Karpas-422 (cell line): Measurements from ENCODE around the gene RTP3. TPM values are rescaled to one million over a fixed set of nuclear protein-coding genes. Genes with fewer than 3 reads are reported as not detected.

Experiments used
- DNase-seq: peaks from one replicate; pipeline ENCODE4 v3.0.0-alpha.2; 2015
- H2AFZ ChIP-seq: fragments of 200-600 bp; sonication (generic); 2 replicates; pipeline ENCODE4 v1.6.1; 2014; ENCODE audit warnings: antibody characterized with exemption, low read length, mixed read lengths
- H3K27ac ChIP-seq: fragments of 200-600 bp; sonication (generic); 2 replicates; pipeline ENCODE4 v1.5.1; 2014; ENCODE audit warnings: mild to moderate bottlenecking, low read length, moderate library complexity
- H3K27me3 ChIP-seq: fragments of 200-600 bp; sonication (generic); 2 replicates; pipeline ENCODE4 v1.6.1; 2014; ENCODE audit warnings: low read length, mixed read lengths
- H3K36me3 ChIP-seq: fragments of 200-600 bp; sonication (generic); 2 replicates; pipeline ENCODE4 v1.6.1; 2014; ENCODE audit warnings: low read length, mixed read lengths; ENCODE audit not compliant: insufficient read depth
- H3K4me1 ChIP-seq: fragments of 200-600 bp; sonication (generic); 2 replicates; pipeline ENCODE4 v1.6.1; 2014; ENCODE audit warnings: mild to moderate bottlenecking, low read length, mixed read lengths
- H3K4me2 ChIP-seq: fragments of 200-600 bp; sonication (generic); 2 replicates; pipeline ENCODE4 v1.6.1; 2014; ENCODE audit warnings: low read length, low read depth, mild to moderate bottlenecking; ENCODE audit not compliant: poor library complexity, severe bottlenecking
- H3K4me3 ChIP-seq: fragments of 200-600 bp; sonication (generic); 2 replicates; pipeline ENCODE4 v1.5.1; 2014; ENCODE audit warnings: mild to moderate bottlenecking, antibody characterized with exemption, low read length, mixed read lengths
- H3K79me2 ChIP-seq: fragments of 200-600 bp; sonication (generic); 2 replicates; pipeline ENCODE4 v1.6.1; 2014; ENCODE audit warnings: mild to moderate bottlenecking, low read length, mixed read lengths
- H3K9ac ChIP-seq: fragments of 200-600 bp; sonication (generic); 2 replicates; pipeline ENCODE4 v1.6.0; 2014; ENCODE audit warnings: low read length
- H3K9me2 ChIP-seq: fragments of 200-600 bp; sonication (generic), shearing (Covaris generic); replicated peaks from 2 replicates; pipeline ENCODE4 v1.6.0; 2014; ENCODE audit warnings: mild to moderate bottlenecking, low read length, moderate library complexity; ENCODE audit not compliant: insufficient read depth
- H3K9me3 ChIP-seq: fragments of 300-700, 200-600 bp; sonication (generic); 2 replicates; pipeline ENCODE4 v1.6.1; 2014; ENCODE audit warnings: low read length, mixed read lengths
- H4K20me1 ChIP-seq: fragments of 200-600 bp; sonication (generic); 2 replicates; pipeline ENCODE4 v1.6.1; 2014; ENCODE audit warnings: mild to moderate bottlenecking, antibody characterized with exemption, low read length, low read depth; ENCODE audit not compliant: insufficient read depth
- total RNA-seq: library from RNA; depleted of rRNA; stranded (reverse); fragments of >200 nt; shearing (Covaris generic); gene quantifications from 2 replicates; pipeline ENCODE4 v1.2.3, GENCODE V29; 2014; ENCODE audit warnings: low replicate concordance

Gene RTP3
- total RNA-seq, 1 experiment from 2014 or later, result not detected

GRCh38 chr3:46500656-46501635 lies 3.2 kb downstream of the RTP3 start:
- H3K9me3 ChIP-seq, result no peaks in the 10 kb centered on the region
- no peaks in the 10 kb centered on the region for H3K9me2 ChIP-seq
- peaks cover 6% of the 10 kb centered on the region for H3K4me1 ChIP-seq
- no peak overlapping the region for H2AFZ ChIP-seq
- no peaks in the 10 kb centered on the region for H3K79me2 ChIP-seq
- H3K27me3 ChIP-seq, result no peaks in the 10 kb centered on the region
- no peak overlapping the region for H3K9ac ChIP-seq
- H3K4me2 ChIP-seq, result no peak overlapping the region
- no peak overlapping the region for H3K4me3 ChIP-seq
- no peak for DNase-seq
- H4K20me1 ChIP-seq, result peaks cover 9% of the 10 kb centered on the region
- no peaks in the 10 kb centered on the region for H3K36me3 ChIP-seq
- no peak overlapping the region for H3K27ac ChIP-seq

GRCh38 chr3:46501702-46502101 lies 3.9 kb downstream of the RTP3 start:
- Histone ChIP-seq H3K4me2 (no peak overlapping the region), H2AFZ (no peak overlapping the region), H3K4me3 (no peak overlapping the region), H3K9ac (no peak overlapping the region), H3K79me2 (no peaks in the 10 kb centered on the region), H3K9me2 (no peaks in the 10 kb centered on the region), H3K4me1 (peaks cover 6% of the 10 kb centered on the region), H3K9me3 (no peaks in the 10 kb centered on the region), H3K36me3 (no peaks in the 10 kb centered on the region), H3K27me3 (no peaks in the 10 kb centered on the region), H3K27ac (no peak overlapping the region), H4K20me1 (peaks cover 9% of the 10 kb centered on the region; the same call in 1 of the 2 replicates)
- no peak for DNase-seq

GRCh38 chr3:46503200-46503874 lies 5.6 kb downstream of the RTP3 start:
- Histone ChIP-seq H3K9me3 (no peaks in the 10 kb centered on the region), H3K9ac (no peak overlapping the region), H3K9me2 (no peaks in the 10 kb centered on the region), H4K20me1 (peaks cover 5% of the 10 kb centered on the region; the same call in 1 of the 2 replicates), H3K27me3 (no peaks in the 10 kb centered on the region), H3K4me3 (no peak overlapping the region), H3K79me2 (no peaks in the 10 kb centered on the region), H3K36me3 (no peaks in the 10 kb centered on the region), H2AFZ (no peak overlapping the region), H3K4me1 (peaks cover 6% of the 10 kb centered on the region), H3K4me2 (no peak overlapping the region), H3K27ac (no peak overlapping the region)
- DNase-seq, result no peak

GRCh38 chr3:46504789-46505188 lies 7.0 kb downstream of the RTP3 start:
- H3K4me1 ChIP-seq, result peaks cover 6% of the 10 kb centered on the region
- no peak for DNase-seq
- no peak overlapping the region for H3K4me2 ChIP-seq
- no peaks in the 10 kb centered on the region for H3K36me3 ChIP-seq
- H3K27ac ChIP-seq, result no peak overlapping the region
- no peaks in the 10 kb centered on the region for H3K9me3 ChIP-seq
- H3K4me3 ChIP-seq, result no peak overlapping the region
- H2AFZ ChIP-seq, result no peak overlapping the region
- no peak overlapping the region for H3K9ac ChIP-seq
- no peaks in the 10 kb centered on the region for H3K9me2 ChIP-seq
- no peaks in the 10 kb centered on the region for H4K20me1 ChIP-seq
- H3K79me2 ChIP-seq, result no peaks in the 10 kb centered on the region
- H3K27me3 ChIP-seq, result no peaks in the 10 kb centered on the region

DNA sequence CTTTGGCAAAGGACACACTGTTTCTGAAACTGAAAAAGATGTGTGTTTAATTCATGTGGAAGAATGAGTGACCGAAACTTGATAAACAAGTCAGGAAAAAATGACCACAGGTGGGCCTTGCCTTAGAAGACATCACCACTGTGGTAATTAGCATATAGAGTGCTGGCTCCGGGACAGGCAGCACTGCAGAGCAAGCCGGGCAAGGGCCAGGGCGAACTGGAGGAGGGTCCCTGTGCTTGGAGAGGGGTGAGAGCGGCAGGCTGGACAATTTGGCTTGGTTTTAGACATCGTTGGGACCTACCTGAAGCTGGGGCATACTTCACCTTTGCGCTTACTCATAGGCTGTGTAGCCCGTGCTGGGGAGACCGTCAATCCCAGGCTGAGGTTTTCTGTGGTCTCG lies 8.2 kb downstream of the RTP3 start:
- no peaks in the 10 kb centered on the region for H3K79me2 ChIP-seq
- no peaks in the 10 kb centered on the region for H3K9me2 ChIP-seq
- H3K27ac ChIP-seq, result no peak overlapping the region
- no peaks in the 10 kb centered on the region for H3K27me3 ChIP-seq
- H4K20me1 ChIP-seq, result no peaks in the 10 kb centered on the region
- no peak overlapping the region for H3K4me3 ChIP-seq
- no peak overlapping the region for H2AFZ ChIP-seq
- H3K4me1 ChIP-seq, result peaks cover 3% of the 10 kb centered on the region
- no peaks in the 10 kb centered on the region for H3K36me3 ChIP-seq
- no peaks in the 10 kb centered on the region for H3K9me3 ChIP-seq
- no peak overlapping the region for H3K9ac ChIP-seq
- no peak for DNase-seq
- no peak overlapping the region for H3K4me2 ChIP-seq

GRCh38 chr3:46506526-46506925 lies 8.8 kb downstream of the RTP3 start:
- H3K4me3 ChIP-seq, result no peak overlapping the region
- no peak for DNase-seq
- H4K20me1 ChIP-seq, result no peaks in the 10 kb centered on the region
- no peak overlapping the region for H2AFZ ChIP-seq
- no peaks in the 10 kb centered on the region for H3K4me1 ChIP-seq
- no peaks in the 10 kb centered on the region for H3K9me2 ChIP-seq
- H3K9me3 ChIP-seq, result no peaks in the 10 kb centered on the region
- no peaks in the 10 kb centered on the region for H3K79me2 ChIP-seq
- H3K4me2 ChIP-seq, result no peak overlapping the region
- H3K27me3 ChIP-seq, result no peaks in the 10 kb centered on the region
- no peak overlapping the region for H3K9ac ChIP-seq
- H3K36me3 ChIP-seq, result no peaks in the 10 kb centered on the region
- H3K27ac ChIP-seq, result no peak overlapping the region

DNA sequence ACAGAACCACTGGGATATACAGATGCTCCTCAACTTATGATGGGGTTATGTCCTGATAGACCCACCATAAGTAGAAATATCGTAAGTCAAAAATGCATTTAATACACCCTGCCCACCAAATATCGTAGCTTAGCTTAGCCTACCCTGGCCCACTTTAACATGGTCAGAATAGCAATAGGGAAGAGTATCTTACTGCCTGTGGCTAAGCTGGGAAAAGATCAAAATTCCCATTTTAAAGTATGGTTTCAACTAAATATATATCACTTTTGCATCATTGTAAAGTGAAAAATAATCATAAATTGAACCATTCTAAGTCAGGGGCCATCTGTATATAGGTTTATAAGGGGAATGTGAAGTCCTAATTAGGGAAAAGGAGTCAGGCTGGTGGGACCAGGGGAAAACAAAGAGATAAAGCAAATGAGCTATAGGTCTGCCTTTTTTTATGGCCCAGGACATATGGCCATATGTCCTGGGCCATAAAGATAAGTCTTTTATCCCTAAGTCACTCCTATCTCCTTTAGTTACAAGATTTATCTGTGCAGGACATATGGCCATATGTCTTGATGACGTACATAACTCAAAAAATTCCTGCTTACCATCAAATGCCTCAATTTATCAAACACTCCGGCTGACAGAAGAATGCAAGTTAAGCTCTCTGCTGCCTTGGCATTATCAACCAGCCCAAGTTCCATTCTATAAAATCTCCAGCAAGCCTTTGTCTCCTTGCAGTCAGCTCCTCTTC lies 11.2 kb downstream of the RTP3 start:
- Histone ChIP-seq H3K4me1 (no peaks in the 10 kb centered on the region), H3K27ac (no peak overlapping the region), H3K9ac (no peak overlapping the region), H3K4me2 (no peak overlapping the region), H2AFZ (no peak overlapping the region), H3K79me2 (no peaks in the 10 kb centered on the region), H3K4me3 (no peak overlapping the region), H3K27me3 (0 out of 2 replicates have a peak, but pooled peaks cover 3% of the 10 kb centered on the region), H3K9me2 (no peaks in the 10 kb centered on the region), H4K20me1 (no peaks in the 10 kb centered on the region), H3K36me3 (no peaks in the 10 kb centered on the region), H3K9me3 (no peaks in the 10 kb centered on the region)
- no peak for DNase-seq
